Subcutaneous abdominal adipose tissue (tissue), 5 donors: ENCODE results near the gene SPATA46.

Experiments used
- H3K27ac ChIP-seq: one replicate; pipeline ENCODE4 v1.7.0; 2013; ENCODE audit warnings: low read depth, mild to moderate bottlenecking, inconsistent platforms, low read length, moderate library complexity
- H3K27me3 ChIP-seq, 5 donors: one replicate each; pipeline ENCODE4 v1.7.0; 2013; ENCODE audit warnings: low read length in 5 of 5, inconsistent platforms in 1 of 5; ENCODE audit not compliant: control insufficient read depth in 5 of 5, insufficient read depth in 4 of 5
- H3K36me3 ChIP-seq, 5 donors: one replicate each; pipeline ENCODE4 v1.7.0; 2013; ENCODE audit warnings: low read length in 5 of 5; ENCODE audit not compliant: control insufficient read depth in 5 of 5, insufficient read depth in 5 of 5
- H3K4me1 ChIP-seq, 5 donors: one replicate each; pipeline ENCODE4 v1.7.0; 2013; ENCODE audit warnings: low read length in 5 of 5, mild to moderate bottlenecking in 3 of 5, moderate library complexity in 1 of 5; ENCODE audit not compliant: control insufficient read depth in 5 of 5, insufficient read depth in 5 of 5
- H3K4me3 ChIP-seq, 5 donors: one replicate each; pipeline ENCODE4 v1.7.0; 2013; ENCODE audit warnings: low read length in 5 of 5, low read depth in 1 of 5
- H3K9ac ChIP-seq, 5 donors: one replicate each; pipeline ENCODE4 v1.7.0; 2013; ENCODE audit warnings: low read length in 5 of 5, mild to moderate bottlenecking in 4 of 5, moderate library complexity in 3 of 5
- H3K9me3 ChIP-seq, 5 donors: one replicate each; pipeline ENCODE4 v1.7.0; 2013; ENCODE audit warnings: low read length in 5 of 5; ENCODE audit not compliant: control insufficient read depth in 5 of 5
- donor health status: healthy.
- donor health status: healthy.
- donor health status: healthy.
- donor health status: healthy.
- donor health status: healthy.

The SPATA46 gene

DNA sequence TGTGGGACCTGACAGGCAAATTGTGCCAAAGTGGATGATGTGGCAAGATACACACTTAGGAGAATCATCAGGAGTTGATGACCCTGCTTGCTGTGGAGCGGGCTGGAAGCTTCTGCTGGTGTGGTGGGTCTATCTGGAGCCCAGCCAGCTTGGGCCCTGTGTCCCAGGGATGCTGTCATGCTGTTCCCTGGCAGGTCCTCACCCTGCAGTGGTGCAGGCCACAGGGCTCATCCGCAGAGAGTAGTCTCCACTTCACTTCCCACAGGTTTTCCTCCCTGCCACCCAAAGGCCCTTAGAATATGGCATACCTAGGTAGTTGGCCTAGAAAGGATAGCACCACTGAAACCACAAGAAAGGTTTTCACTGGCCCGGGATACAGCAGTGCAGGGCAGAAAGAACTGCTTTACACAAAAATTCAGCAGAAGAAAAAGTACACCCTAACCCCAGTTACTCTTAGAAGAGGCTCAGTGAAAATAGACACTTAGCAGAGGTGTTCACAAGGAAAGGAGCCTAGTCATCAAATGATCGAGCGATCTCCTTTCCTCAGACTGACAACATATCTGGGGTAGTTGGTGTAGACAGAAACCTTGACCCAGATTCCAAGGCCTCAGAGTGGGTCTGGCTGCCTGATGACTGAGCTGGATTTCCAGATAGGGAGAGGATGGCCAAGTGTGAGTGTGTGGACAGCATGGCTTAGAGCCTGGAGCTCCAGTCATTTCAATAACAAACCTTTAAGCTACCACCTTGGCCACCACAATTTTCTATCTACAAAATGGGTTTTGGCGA, 3.6 kb upstream of the SPATA46 start:
- Histone ChIP-seq H3K27me3 (no peaks in the 10 kb centered on the region), H3K4me1 (peaks cover 0 to 6% (median 0%) of the 10 kb centered on the region in 5 donors), H3K9me3 (no peaks in the 10 kb centered on the region), H3K27ac (no peak overlapping the region), H3K4me3 (no peak overlapping the region), H3K9ac (no peak overlapping the region), H3K36me3 (peaks cover 0 to 11% (median 0%) of the 10 kb centered on the region in 5 donors)

DNA sequence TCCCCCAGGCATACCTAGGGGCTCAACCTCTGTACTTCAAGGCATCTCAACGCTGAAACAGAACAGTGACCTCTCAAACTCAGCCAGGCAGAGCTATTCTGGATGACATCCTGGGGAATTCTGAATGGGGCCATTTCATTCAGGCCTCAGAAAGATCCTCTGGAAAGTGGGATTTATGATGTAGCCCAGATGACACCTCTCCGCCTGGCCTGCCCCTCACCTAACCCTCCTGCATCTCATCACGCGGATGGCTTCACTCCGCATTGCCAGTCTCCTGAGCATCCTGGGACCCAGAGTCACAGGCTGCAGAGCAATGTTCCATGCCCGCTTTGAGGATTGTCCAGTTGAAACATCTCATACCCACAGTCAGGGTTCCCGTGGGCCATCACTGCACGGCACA, 1.2 kb downstream of the SPATA46 start:
- H3K9ac ChIP-seq = no peak overlapping the region
- peaks cover 0 to 4% (median 0%) of the 10 kb centered on the region in 5 donors for H3K4me1 ChIP-seq
- no peaks in the 10 kb centered on the region for H3K9me3 ChIP-seq
- H3K36me3 ChIP-seq = no peaks in the 10 kb centered on the region
- H3K27me3 ChIP-seq = no peaks in the 10 kb centered on the region
- H3K4me3 ChIP-seq = no peak overlapping the region
- no peak overlapping the region for H3K27ac ChIP-seq

DNA sequence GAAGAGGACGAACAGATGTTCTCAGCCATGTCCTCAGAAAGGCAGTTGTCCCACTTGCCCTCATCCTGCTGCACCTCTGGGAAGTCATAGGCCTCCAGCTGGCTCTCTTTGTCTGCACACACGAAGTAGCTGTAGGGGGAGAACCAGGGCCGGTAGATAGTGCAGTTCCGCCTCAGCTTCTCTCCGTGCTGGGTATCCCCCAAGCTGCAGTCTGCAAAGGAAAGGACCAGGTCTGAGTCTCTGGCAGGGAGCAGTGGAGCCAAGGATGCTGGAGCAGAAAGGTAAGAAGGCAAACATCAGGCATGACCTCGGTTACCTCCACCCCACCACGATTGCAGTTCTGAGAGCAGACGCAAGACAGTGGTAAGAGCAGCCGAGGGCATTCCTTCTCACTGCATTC, 2.2 kb downstream of the SPATA46 start:
- Histone ChIP-seq H3K4me3 (no peak overlapping the region), H3K4me1 (peaks cover 0 to 3% (median 0%) of the 10 kb centered on the region in 5 donors), H3K9me3 (no peaks in the 10 kb centered on the region), H3K27me3 (no peaks in the 10 kb centered on the region), H3K36me3 (no peaks in the 10 kb centered on the region), H3K9ac (no peak overlapping the region), H3K27ac (no peak overlapping the region)

DNA sequence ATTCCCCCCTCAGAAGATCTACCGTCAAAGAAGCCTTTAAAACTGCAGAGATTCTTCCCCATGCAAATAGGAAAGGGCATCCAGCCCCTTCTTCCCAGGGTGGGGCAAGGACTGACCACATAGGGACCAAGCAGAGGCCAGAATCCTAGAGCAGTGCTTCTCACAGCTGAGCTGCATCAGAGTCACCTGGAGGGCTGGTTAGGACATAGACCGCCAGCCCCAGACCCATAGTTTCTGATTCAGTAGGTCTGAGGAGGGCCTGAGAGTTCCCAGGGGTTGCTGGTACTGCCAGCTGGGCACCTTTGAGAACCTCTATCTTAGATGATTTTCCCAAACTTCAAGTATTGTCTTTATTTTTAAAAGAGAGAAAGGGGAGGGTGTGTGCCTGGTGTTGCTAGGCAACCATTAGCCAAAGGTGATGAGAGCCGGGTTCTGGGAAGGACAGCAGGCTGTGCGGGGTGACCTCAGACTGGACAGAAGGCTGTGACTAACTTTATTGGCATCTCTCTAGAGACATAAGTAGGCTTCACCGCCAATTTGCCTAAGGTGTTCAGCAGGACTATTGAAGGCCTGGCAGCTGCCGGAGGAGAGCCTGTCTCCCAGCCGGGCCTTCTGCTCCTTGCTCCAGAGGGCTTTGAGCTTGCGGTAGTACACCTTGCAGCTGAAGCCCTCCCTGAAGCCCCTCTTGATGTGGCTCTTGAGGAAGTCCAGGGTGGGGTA, 3.0 kb downstream of the SPATA46 start:
- H3K9ac ChIP-seq = no peak overlapping the region

DNA sequence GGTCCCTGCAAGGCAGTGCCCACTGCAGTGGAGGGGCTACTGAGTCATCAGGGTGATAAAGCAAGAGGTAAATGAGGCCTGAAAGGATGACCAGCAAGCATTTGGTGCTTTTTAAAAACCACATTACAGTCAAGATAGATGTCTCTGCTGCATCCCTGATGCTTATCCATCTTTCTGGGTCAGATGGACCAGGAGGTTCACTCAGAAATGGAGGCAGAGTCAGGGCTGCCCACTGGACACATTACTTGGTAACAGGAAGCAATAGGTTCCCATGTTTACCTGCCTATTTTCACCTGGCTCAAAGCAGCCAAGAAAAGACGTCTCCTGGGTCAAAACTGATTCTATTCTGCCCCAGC, 3.6 kb downstream of the SPATA46 start:
- Histone ChIP-seq H3K27ac (no peak overlapping the region), H3K9me3 (no peaks in the 10 kb centered on the region), H3K9ac (no peak overlapping the region), H3K4me3 (no peak overlapping the region), H3K36me3 (no peaks in the 10 kb centered on the region), H3K27me3 (no peaks in the 10 kb centered on the region), H3K4me1 (peaks cover 0 to 9% (median 0%) of the 10 kb centered on the region in 5 donors)

More for the DNA sequence above, 3.0 kb downstream of the SPATA46 start:
- Histone ChIP-seq H3K27ac (no peak overlapping the region), H3K4me3 (no peak overlapping the region), H3K36me3 (no peaks in the 10 kb centered on the region), H3K9me3 (no peaks in the 10 kb centered on the region), H3K4me1 (peaks cover 0 to 3% (median 0%) of the 10 kb centered on the region in 5 donors), H3K27me3 (no peaks in the 10 kb centered on the region)

DNA sequence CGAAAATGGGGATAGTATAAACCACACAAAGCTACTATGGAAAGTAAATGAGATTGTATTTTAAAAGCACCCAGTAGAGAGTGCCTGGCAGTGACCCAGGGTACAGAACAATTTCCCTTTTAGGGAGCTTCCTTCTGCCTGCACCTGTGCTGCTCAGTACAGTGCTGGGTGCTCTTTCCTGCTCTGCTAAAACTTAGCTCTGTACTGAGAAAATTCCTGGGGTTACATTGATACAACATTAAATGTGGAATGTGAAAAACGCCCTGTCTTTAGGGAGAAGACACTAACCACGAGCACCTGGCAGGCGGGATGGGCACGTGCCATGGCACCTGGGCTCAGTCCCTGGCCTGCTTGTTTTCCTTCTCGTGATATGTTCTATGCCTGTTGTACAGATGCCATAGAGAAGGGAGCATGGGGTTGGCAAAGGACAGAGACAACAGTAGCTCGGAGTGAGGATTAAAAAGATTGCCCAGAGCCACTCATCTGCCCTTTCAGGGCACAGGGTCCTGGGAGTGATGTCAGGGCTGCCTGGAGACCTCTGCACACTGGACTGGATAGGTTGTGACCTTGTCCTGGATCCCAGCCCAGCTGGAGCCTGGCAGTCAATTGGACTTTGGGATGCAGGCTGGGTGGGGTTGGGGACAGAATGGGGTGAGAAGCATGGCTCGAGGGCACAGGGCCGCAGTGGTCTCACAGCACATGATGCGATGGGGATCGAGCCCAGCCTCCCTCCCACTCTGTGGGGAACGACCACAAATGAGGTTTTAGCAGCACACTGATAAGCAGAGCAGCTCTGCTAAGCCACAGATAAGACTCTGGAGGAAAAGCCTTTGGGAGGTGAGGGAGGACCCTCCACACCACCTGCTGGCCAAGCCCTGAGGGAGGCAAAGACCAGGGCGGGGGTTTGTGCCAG, 4.2 kb downstream of the SPATA46 start:
- H3K36me3 ChIP-seq = peaks cover 0 to 2% (median 0%) of the 10 kb centered on the region in 5 donors
- no peaks in the 10 kb centered on the region for H3K9me3 ChIP-seq
- no peak overlapping the region for H3K27ac ChIP-seq
- no peaks in the 10 kb centered on the region for H3K27me3 ChIP-seq
- H3K9ac ChIP-seq = no peak overlapping the region
- peaks cover 0 to 9% (median 0%) of the 10 kb centered on the region in 5 donors for H3K4me1 ChIP-seq
- no peak overlapping the region for H3K4me3 ChIP-seq

DNA sequence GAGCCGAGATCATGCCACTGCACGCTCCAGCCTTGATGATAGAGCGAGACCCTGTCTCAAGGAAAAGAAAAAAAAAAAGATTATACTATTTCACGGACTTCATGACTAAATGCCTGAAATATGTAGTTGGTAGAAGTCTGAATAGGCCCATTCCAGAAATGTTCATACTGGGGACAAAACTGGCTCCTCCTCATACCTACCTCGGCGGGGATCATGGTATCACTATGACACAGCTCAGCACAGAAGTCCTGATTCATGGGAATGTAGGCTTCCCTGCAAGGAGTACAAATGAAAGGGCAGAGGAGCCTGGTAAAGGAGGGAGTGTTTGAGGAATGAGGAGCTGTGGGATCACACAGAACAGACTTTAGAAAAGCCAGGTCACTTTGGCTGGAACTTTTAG, 5.0 kb downstream of the SPATA46 start:
- no peaks in the 10 kb centered on the region for H3K27me3 ChIP-seq
- peaks cover 0 to 9% (median 0%) of the 10 kb centered on the region in 5 donors for H3K4me1 ChIP-seq
- no peak overlapping the region for H3K9ac ChIP-seq
- no peak overlapping the region for H3K4me3 ChIP-seq
- no peak overlapping the region for H3K27ac ChIP-seq
- H3K9me3 ChIP-seq = no peaks in the 10 kb centered on the region
- peaks cover 0 to 3% (median 0%) of the 10 kb centered on the region in 5 donors for H3K36me3 ChIP-seq

DNA sequence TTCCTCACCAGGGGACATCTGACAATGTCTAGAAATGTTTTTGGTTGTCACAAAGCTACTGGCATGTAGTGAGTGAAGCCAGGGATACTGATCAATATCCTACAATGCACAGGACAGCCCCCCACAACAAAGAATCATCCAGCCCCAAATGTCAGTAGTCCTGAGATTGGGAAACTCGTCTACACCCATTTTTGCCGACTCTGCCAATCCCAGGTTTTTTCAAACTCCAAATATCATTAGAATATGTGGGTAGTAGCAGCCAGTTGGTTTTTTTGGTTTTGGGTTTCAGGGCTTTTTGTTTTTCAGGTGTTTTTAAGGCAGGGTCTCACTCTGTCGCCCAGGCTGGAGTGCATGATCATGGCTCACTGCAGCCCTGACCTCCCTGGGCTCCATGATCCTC, 5.9 kb downstream of the SPATA46 start:
- no peak overlapping the region for H3K27ac ChIP-seq
- H3K9me3 ChIP-seq = no peaks in the 10 kb centered on the region
- H3K4me1 ChIP-seq = peaks cover 0 to 9% (median 0%) of the 10 kb centered on the region in 5 donors
- peaks cover 0 to 3% (median 0%) of the 10 kb centered on the region in 5 donors for H3K36me3 ChIP-seq
- no peak overlapping the region for H3K4me3 ChIP-seq
- H3K9ac ChIP-seq = no peak overlapping the region
- no peaks in the 10 kb centered on the region for H3K27me3 ChIP-seq

DNA sequence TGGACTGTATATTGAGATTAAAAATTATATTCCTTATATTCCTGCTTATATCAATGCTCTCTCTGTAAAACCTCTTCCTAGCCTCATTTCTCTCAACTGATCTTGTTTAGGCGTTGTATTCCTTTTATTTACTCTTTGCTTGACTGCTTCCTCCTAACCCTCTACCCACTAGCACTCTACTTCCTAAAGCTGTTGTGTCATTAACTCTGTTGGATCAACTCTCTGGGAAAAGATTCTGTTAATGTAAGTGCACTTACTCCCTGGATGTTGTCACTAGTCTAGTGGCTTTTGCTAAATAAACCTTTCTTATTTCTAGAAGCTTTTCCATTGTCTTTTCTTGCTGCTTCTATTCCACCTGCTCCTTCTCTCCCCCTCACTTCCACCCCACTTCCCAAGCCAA, 6.5 kb downstream of the SPATA46 start:
- Histone ChIP-seq H3K9me3 (no peaks in the 10 kb centered on the region), H3K27ac (no peak overlapping the region), H3K4me3 (no peak overlapping the region), H3K27me3 (no peaks in the 10 kb centered on the region), H3K9ac (no peak overlapping the region), H3K36me3 (peaks cover 0 to 3% (median 0%) of the 10 kb centered on the region in 5 donors), H3K4me1 (peaks cover 0 to 9% (median 0%) of the 10 kb centered on the region in 5 donors)
